IMR-90 (cell line): Measurements from ENCODE around the gene ARL4C.

Source experiments
- CEBPB ChIP-seq: IDR thresholded peaks from 2 replicates; pipeline ENCODE4 v1.6.1; 2012; ENCODE audit warnings: low read depth, low read length, improper control_type of control experiment
- CHD1 ChIP-seq: IDR thresholded peaks from 2 replicates; pipeline ENCODE4 v1.6.1; 2012; ENCODE audit warnings: low read depth, low read length, improper control_type of control experiment
- CTCF ChIP-seq: conservative IDR thresholded peaks from 2 replicates; pipeline ENCODE4 v1.5.1; 2012; ENCODE audit warnings: mild to moderate bottlenecking, low read depth, low read length, improper control_type of control experiment
- ELK1 ChIP-seq: fragments of 150-350 bp; IDR thresholded peaks from 2 replicates; pipeline ENCODE4 v1.6.1; 2016; ENCODE audit warnings: low read depth, mild to moderate bottlenecking, low read length, moderate library complexity, borderline replicate concordance
- MAZ ChIP-seq: IDR thresholded peaks from 2 replicates; pipeline ENCODE4 v1.6.1; 2012; ENCODE audit warnings: low read depth, mild to moderate bottlenecking, low read length, improper control_type of control experiment, moderate library complexity, borderline replicate concordance
- POLR2A ChIP-seq: IDR thresholded peaks from 2 replicates; pipeline ENCODE4 v1.6.1; 2012; ENCODE audit warnings: mild to moderate bottlenecking, low read depth, low read length
- RAD21 ChIP-seq: IDR thresholded peaks from 2 replicates; pipeline ENCODE4 v1.6.1; 2012; ENCODE audit warnings: low read length, improper control_type of control experiment
- RCOR1 ChIP-seq: IDR thresholded peaks from 2 replicates; pipeline ENCODE4 v1.6.1; 2012; ENCODE audit warnings: mild to moderate bottlenecking, low read length, improper control_type of control experiment; ENCODE audit not compliant: insufficient replicate concordance
- RFX5 ChIP-seq: IDR thresholded peaks from 2 replicates; pipeline ENCODE4 v1.8.0; 2012; ENCODE audit warnings: low read depth, mild to moderate bottlenecking, low read length, moderate library complexity
- USF2 ChIP-seq: fragments of 150-350 bp; IDR thresholded peaks from 2 replicates; pipeline ENCODE4 v1.6.1; 2017; ENCODE audit warnings: mild to moderate bottlenecking, antibody characterized with exemption, low read length, low read depth

- TF ChIP-seq POLR2A: no peak
- no peak for TF ChIP-seq CTCF
- TF ChIP-seq RCOR1: no peak
- TF ChIP-seq RFX5: no peak
- TF ChIP-seq MAZ: no peak
- no peak for TF ChIP-seq ELK1
- TF ChIP-seq CEBPB: no peak; the same call in 1 of the 2 replicates
- no peak for TF ChIP-seq USF2
- TF ChIP-seq RAD21: no peak
- no peak for TF ChIP-seq CHD1
Measured at GRCh38 chr2:234467289-234467688, 29.6 kb downstream of the ARL4C start.
